Panc1 (cell line): Measurements from ENCODE around the gene CHP1. TPM values are rescaled to one million over a fixed set of nuclear protein-coding genes. Genes with fewer than 3 reads are reported as not detected.

ENCODE experiments used
- ATAC-seq: fragments of 200-7000 bp; cut with Tn5 transposase; 2 replicates; pipeline ENCODE4 v1.9.1; 2020; ENCODE audit warnings: mild to moderate bottlenecking, moderate library complexity
- BruUV-seq: library from RNA; stranded (reverse); fragments of 400-500 nt; replicated peaks from 2 replicates; lab custom pipeline; 2021; lab: Mats Ljungman, UMichigan
- CTCF ChIA-PET: fragments of 300-600 bp; sonication (Branson Sonifier 250); formaldehyde crosslinking; loops from one replicate; lab custom pipeline; 2022; ENCODE audit warnings: antibody characterized with exemption; lab: Charles Lee
- POLR2A ChIA-PET: fragments of 300-600 bp; sonication (Branson Sonifier 250); formaldehyde crosslinking; loops from one replicate; lab custom pipeline; 2022; ENCODE audit warnings: antibody characterized with exemption; lab: Charles Lee
- DNase-seq: peaks from one replicate; pipeline ENCODE4 v3.0.0-alpha.2; 2010; ENCODE audit warnings: low read depth, low spot score
- H3K27ac ChIP-seq: 2 replicates; pipeline ENCODE4 v1.5.1; 2011; ENCODE audit warnings: mild to moderate bottlenecking, low read length, inconsistent platforms
- H3K27me3 ChIP-seq: fragments of 200-500 bp; sonication (Bioruptor generic); 2 replicates; pipeline ENCODE4 v1.6.0; 2014; ENCODE audit warnings: low read length, inconsistent platforms; ENCODE audit not compliant: control insufficient read depth, insufficient read depth
- H3K36me3 ChIP-seq: fragments of 200-500 bp; sonication (Bioruptor generic); 2 replicates; pipeline ENCODE4 v1.5.1; 2014; ENCODE audit warnings: inconsistent platforms, mild to moderate bottlenecking, low read length, moderate library complexity; ENCODE audit not compliant: control insufficient read depth, insufficient read depth
- H3K4me1 ChIP-seq: 2 replicates; pipeline ENCODE4 v1.5.1; 2011; ENCODE audit warnings: inconsistent platforms, mild to moderate bottlenecking, low read length, moderate library complexity; ENCODE audit not compliant: control insufficient read depth, insufficient read depth
- H3K4me3 ChIP-seq, 2 experiments: 2 replicates each; pipeline ENCODE4 v1.5.1; 2011 to 2012; ENCODE audit warnings: low read depth in 2 of 2, low read length in 2 of 2, mild to moderate bottlenecking in 2 of 2, inconsistent platforms in 1 of 2, moderate library complexity in 1 of 2
- H3K9me3 ChIP-seq: fragments of 200-500 bp; sonication (Bioruptor generic); 2 replicates; pipeline ENCODE4 v1.5.1; 2014; ENCODE audit warnings: low read depth, mild to moderate bottlenecking, inconsistent platforms, low read length, moderate library complexity; ENCODE audit not compliant: control insufficient read depth, insufficient read depth
- CTCF ChIP-seq: fragments of 450-650 bp; IDR thresholded peaks from 2 replicates; pipeline ENCODE4 v1.5.1; 2017; ENCODE audit warnings: mild to moderate bottlenecking
- POLR2AphosphoS5 ChIP-seq: IDR thresholded peaks from 2 replicates; pipeline ENCODE4 v1.6.1; 2012; ENCODE audit warnings: mild to moderate bottlenecking, low read depth, low read length, moderate library complexity
- REST ChIP-seq, 2 experiments: IDR thresholded peaks; 2 replicates each; pipeline ENCODE4 v1.6.1; 2011 to 2012; ENCODE audit warnings: low read depth in 2 of 2, control low read depth in 1 of 2, low read length in 1 of 2, mild to moderate bottlenecking in 1 of 2, moderate library complexity in 1 of 2; ENCODE audit not compliant: insufficient read depth in 1 of 2
- SIN3A ChIP-seq: IDR thresholded peaks from 2 replicates; pipeline ENCODE4 v1.6.1; 2012; ENCODE audit warnings: low read depth, mild to moderate bottlenecking, low read length, moderate library complexity, borderline replicate concordance; ENCODE audit not compliant: insufficient read depth
- TCF7L2 ChIP-seq: IDR thresholded peaks from 2 replicates; pipeline ENCODE4 v1.6.1; 2011; ENCODE audit warnings: mild to moderate bottlenecking, low read depth, low read length, inconsistent platforms
- in situ Hi-C: cut with HindIII; loops from 2 replicates; pipeline ENCODE4 v1.10.0; 2016; ENCODE audit warnings: low sequenced_read_pairs, low pct_unique_long_range_greater_than_20kb
- intact Hi-C: fragments of 100-400 bp; cut with micrococcal nuclease; formaldehyde crosslinking; loops from one replicate; pipeline ENCODE4 v1.10.0; 2022; ENCODE audit not compliant: unreplicated experiment
- total RNA-seq: library from RNA; stranded (reverse); gene quantifications from one replicate; pipeline ENCODE4 v1.2.1, GENCODE V29; 2021; ENCODE audit not compliant: unreplicated experiment

The CHP1 gene
- total RNA-seq, 1 experiment from 2014 or later = 123 TPM

GRCh38 chr15:41254560-41254959, 23.5 kb downstream of the CHP1 start:
- CTCF ChIA-PET = no interaction called here
- TF ChIP-seq TCF7L2 (no peak), CTCF (no peak), SIN3A (no peak), POLR2AphosphoS5 (no peak), REST (IDR thresholded peaks at IDR 0.05; ENCODE audit: insufficient read depth in 1 of 2, low read depth in 2 of 2, low read length in 1 of 2) (no peak)
- DNase-seq (no peak), ATAC-seq (no peak)
- Histone ChIP-seq H3K4me1 (peaks cover 10% of the 10 kb centered on the region; the same call in 1 of the 2 replicates), H3K27me3 (no peaks in the 10 kb centered on the region), H3K27ac (no peak overlapping the region), H3K36me3 (peaks cover 6% of the 10 kb centered on the region; the same call in 1 of the 2 replicates), H3K4me3 (no peak overlapping the region), H3K9me3 (no peaks in the 10 kb centered on the region)
- intact Hi-C loops (no loop called here), in situ Hi-C loops (no loop called here)
- no TSS peak for BruUV-seq
- POLR2A ChIA-PET = no interaction called here

GRCh38 chr15:41256103-41256502, 25.0 kb downstream of the CHP1 start:
- Histone ChIP-seq H3K27me3 (no peaks in the 10 kb centered on the region), H3K4me3 (no peak overlapping the region), H3K36me3 (peaks cover 6% of the 10 kb centered on the region; the same call in 1 of the 2 replicates), H3K27ac (no peak overlapping the region), H3K9me3 (no peaks in the 10 kb centered on the region), H3K4me1 (peaks cover 4% of the 10 kb centered on the region; the same call in 1 of the 2 replicates)
- ChIA-PET CTCF (no interaction called here), POLR2A (no interaction called here)
- DNase-seq (no peak), ATAC-seq (no peak)
- in situ Hi-C loops (no loop called here), intact Hi-C loops (no loop called here)
- no TSS peak for BruUV-seq
- TF ChIP-seq REST (IDR thresholded peaks at IDR 0.05; ENCODE audit: insufficient read depth in 1 of 2, low read depth in 2 of 2, low read length in 1 of 2) (no peak), POLR2AphosphoS5 (no peak), CTCF (no peak), SIN3A (no peak), TCF7L2 (no peak)
